Upper lobe of right lung (tissue), 1 donor: ENCODE data around the gene TMEM232. TPM values are rescaled to one million over a fixed set of nuclear protein-coding genes. Genes with fewer than 3 reads are reported as not detected.

Experiments used
- ATAC-seq: fragments of 200-7000 bp; cut with Tn5 transposase; one replicate; pipeline ENCODE4 v1.9.1; 2020; ENCODE audit warnings: mild to moderate bottlenecking, moderate library complexity
- DNase-seq: peaks from one replicate; pipeline ENCODE4 v3.0.0-alpha.2; 2020
- H3K27ac ChIP-seq: fragments of 200-600 bp; one replicate; pipeline ENCODE4 v1.8.0; 2022
- H3K27me3 ChIP-seq: fragments of 200-600 bp; one replicate; pipeline ENCODE4 v1.8.0; 2022; ENCODE audit warnings: mild to moderate bottlenecking
- H3K36me3 ChIP-seq: fragments of 200-600 bp; one replicate; pipeline ENCODE4 v1.8.0; 2022
- H3K4me1 ChIP-seq: fragments of 200-600 bp; one replicate; pipeline ENCODE4 v1.8.0; 2022
- H3K4me3 ChIP-seq: fragments of 200-600 bp; one replicate; pipeline ENCODE4 v1.8.0; 2022; ENCODE audit warnings: mild to moderate bottlenecking
- H3K9me3 ChIP-seq: fragments of 200-600 bp; one replicate; pipeline ENCODE4 v1.8.0; 2022
- intact Hi-C: fragments of 100-400 bp; cut with DNase I; formaldehyde crosslinking; loops from one replicate; pipeline ENCODE4 v1.11.0; 2022
- total RNA-seq: library from RNA; stranded (reverse); fragmentation: NEBNext Ultra II Directional; extraction: Animal tissue kit (Norgen Biotek cat#: 25700); gene quantifications from one replicate; pipeline ENCODE4 v1.2.1, GENCODE V29; 2021
- TF ChIP-seq, protein P1 (sequence below): fragments of 200-600 bp; IDR thresholded peaks from one replicate; pipeline ENCODE4 v1.8.0; 2022; ENCODE audit warnings: antibody characterized with exemption
- donor health status: DM: no; HTN: yes; CAD: no; lungs with severe emphysema.

The TMEM232 gene
- total RNA-seq, 1 donor from 2014 or later, result 3.6 TPM

DNA sequence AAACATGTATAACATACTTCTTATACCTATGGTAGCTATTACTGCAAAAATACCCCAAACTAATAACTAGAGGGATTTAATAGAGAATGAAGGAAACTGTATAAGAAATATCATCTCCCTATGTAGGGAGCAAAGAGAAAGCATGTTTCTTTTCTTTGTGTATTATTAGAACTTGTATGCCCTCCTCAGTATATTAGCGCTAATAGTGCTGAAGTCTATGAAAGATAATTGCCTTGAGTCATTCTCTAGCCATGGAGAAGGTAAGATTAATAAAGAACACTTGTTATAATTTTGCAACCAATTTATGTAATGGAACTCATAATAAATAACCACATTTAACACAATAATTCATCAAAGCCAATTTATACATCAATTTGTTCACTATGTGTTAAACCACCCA lies 329.2 kb downstream of the TMEM232 start:
- DNase-seq (no peak), ATAC-seq (no peak)
- Histone ChIP-seq H3K36me3 (no peaks in the 10 kb centered on the region), H3K9me3 (no peaks in the 10 kb centered on the region), H3K4me1 (no peaks in the 10 kb centered on the region), H3K4me3 (no peak overlapping the region), H3K27ac (no peak overlapping the region), H3K27me3 (no peaks in the 10 kb centered on the region)
- intact Hi-C loops, result no loop called here
- TF ChIP-seq, protein P1, sequence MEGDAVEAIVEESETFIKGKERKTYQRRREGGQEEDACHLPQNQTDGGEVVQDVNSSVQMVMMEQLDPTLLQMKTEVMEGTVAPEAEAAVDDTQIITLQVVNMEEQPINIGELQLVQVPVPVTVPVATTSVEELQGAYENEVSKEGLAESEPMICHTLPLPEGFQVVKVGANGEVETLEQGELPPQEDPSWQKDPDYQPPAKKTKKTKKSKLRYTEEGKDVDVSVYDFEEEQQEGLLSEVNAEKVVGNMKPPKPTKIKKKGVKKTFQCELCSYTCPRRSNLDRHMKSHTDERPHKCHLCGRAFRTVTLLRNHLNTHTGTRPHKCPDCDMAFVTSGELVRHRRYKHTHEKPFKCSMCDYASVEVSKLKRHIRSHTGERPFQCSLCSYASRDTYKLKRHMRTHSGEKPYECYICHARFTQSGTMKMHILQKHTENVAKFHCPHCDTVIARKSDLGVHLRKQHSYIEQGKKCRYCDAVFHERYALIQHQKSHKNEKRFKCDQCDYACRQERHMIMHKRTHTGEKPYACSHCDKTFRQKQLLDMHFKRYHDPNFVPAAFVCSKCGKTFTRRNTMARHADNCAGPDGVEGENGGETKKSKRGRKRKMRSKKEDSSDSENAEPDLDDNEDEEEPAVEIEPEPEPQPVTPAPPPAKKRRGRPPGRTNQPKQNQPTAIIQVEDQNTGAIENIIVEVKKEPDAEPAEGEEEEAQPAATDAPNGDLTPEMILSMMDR, result no peak

DNA sequence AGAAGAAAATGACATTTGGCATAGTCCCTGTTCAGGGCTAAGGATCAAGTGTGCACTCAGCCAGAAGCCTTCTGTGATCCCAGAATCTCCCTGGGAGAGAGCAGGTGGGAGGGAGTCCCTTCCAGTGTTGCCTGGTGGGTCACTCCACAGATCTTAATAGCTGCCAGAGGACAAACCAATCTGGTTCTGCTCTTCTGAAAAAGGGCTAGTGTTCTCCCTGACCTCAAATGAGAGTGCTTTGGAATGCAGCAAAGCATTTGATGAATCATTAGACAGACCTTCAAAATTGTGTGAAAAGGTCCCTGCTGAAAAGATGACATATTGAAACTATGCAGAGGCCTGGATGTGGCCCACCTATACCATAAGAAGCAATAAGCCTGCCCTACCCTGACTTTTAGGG lies 339.7 kb downstream of the TMEM232 start:
- Histone ChIP-seq H3K4me1 (no peaks in the 10 kb centered on the region), H3K27me3 (no peaks in the 10 kb centered on the region), H3K9me3 (no peaks in the 10 kb centered on the region), H3K4me3 (no peak overlapping the region), H3K27ac (no peak overlapping the region), H3K36me3 (no peaks in the 10 kb centered on the region)
- ATAC-seq (no peak), DNase-seq (no peak)
- intact Hi-C loops, result no loop called here
- TF ChIP-seq, protein P1, result no peak

DNA sequence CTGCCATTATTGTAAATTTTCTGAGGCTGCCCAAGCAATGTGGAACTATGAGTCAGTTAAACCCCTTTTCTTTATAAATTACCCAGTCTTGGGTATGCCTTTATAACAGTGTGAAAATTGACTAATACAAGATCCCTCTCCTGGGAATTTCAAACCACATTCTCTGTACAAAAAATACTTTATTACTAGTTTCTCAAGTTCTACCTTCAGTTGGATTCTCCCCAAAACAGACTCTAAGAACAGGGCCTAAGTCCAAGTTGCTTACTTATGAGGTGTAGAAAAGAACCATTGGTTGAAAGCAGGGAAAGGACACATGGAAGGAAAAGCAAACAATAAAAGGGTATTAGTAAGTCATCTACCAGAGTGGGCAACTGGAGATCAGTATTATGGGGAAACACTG lies 343.2 kb downstream of the TMEM232 start:
- H3K27ac ChIP-seq, result no peak overlapping the region
- intact Hi-C loops, result no loop called here
- H3K4me3 ChIP-seq, result no peak overlapping the region
- H3K27me3 ChIP-seq, result no peaks in the 10 kb centered on the region
- H3K9me3 ChIP-seq, result no peaks in the 10 kb centered on the region
- DNase-seq, result no peak
- TF ChIP-seq, protein P1, result no peak
- no peaks in the 10 kb centered on the region for H3K4me1 ChIP-seq
- ATAC-seq, result no peak
- no peaks in the 10 kb centered on the region for H3K36me3 ChIP-seq

DNA sequence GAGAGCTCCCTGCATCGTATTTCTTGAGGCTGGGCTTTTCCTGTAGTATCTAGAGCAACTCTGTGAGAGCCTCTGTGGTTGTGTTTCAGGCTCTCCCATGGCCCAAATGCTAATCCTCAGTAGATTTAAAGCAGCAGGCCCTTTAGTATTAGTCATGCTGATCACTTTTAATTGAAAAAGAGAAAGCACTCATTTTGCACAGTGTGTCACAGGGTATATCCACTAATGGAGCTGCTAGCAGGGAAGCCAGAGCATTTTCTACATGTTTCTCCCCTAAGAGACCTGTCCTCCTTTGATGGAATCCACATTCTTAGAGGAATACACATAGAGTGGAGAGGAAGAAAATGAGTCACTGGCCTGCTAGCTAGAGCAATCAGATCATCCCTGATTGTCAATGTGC lies 348.5 kb downstream of the TMEM232 start:
- H3K36me3 ChIP-seq, result no peaks in the 10 kb centered on the region
- no peak overlapping the region for H3K27ac ChIP-seq
- H3K4me1 ChIP-seq, result no peaks in the 10 kb centered on the region
- TF ChIP-seq, protein P1, result no peak
- no peaks in the 10 kb centered on the region for H3K27me3 ChIP-seq
- H3K4me3 ChIP-seq, result no peak overlapping the region
- intact Hi-C loops, result no loop called here
- ATAC-seq (no peak), DNase-seq (no peak)
- H3K9me3 ChIP-seq, result no peaks in the 10 kb centered on the region

DNA sequence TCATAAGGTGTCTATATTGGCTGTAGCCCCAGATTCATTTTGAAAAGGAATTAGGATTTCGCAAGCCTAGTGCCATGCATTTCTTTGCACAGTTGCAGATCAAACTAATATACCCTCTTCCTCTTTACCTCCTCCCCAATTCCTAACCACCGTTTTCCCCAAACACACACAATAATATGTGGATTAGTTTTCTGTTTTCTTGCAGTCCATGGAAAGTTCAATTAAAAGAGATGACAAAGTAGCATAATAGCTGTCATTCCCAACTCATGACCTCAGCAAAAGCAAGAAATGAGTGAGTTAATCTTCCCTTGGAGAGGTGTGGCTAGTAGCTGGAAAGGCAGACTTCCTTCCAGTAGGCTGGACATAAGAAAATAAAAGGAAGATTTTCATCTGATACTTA lies 349.1 kb downstream of the TMEM232 start:
- no peaks in the 10 kb centered on the region for H3K4me1 ChIP-seq
- H3K9me3 ChIP-seq, result no peaks in the 10 kb centered on the region
- H3K27ac ChIP-seq, result no peak overlapping the region
- ATAC-seq (no peak), DNase-seq (no peak)
- no peaks in the 10 kb centered on the region for H3K27me3 ChIP-seq
- no peaks in the 10 kb centered on the region for H3K36me3 ChIP-seq
- intact Hi-C loops, result no loop called here
- TF ChIP-seq, protein P1, result no peak
- H3K4me3 ChIP-seq, result no peak overlapping the region

DNA sequence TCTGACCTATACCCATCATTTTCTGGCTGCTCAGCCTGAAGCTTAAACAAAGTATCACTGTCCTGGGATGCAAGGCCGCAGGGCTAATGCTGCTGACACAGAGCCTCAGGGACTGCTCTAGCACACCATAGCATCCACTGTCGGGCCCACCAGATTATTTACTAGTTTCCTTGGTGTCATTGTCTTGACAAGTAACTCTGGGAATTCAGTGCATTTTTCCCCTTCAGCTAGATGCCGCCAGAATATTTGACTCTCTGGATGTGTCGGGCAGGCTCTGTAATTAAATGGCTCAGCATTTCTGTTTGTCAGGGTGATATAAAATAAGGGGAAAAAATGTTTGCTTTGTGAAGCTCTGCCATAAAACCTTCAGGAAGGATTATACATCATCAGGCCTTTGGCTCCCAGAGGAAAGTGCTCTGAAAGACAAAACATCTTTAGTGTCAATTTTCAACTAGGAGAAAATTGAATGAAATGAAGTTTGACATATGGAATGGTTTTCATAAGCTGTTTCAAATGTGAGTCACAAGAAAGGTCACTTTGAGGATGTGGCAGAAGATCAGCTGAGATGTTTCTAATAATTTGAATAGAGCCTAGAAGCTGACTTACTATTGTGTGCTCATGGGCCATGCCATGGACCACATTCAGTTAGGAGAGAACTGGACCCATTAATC lies 350.1 kb downstream of the TMEM232 start:
- Histone ChIP-seq H3K4me3 (no peak overlapping the region), H3K36me3 (no peaks in the 10 kb centered on the region), H3K9me3 (no peaks in the 10 kb centered on the region), H3K27me3 (no peaks in the 10 kb centered on the region), H3K4me1 (no peaks in the 10 kb centered on the region), H3K27ac (no peak overlapping the region)
- TF ChIP-seq, protein P1, result no peak
- ATAC-seq (no peak), DNase-seq (no peak)
- intact Hi-C loops, result no loop called here
